Esophagus muscularis mucosa (tissue), 3 donors: ENCODE results near the gene CAPN8.

Experiments used
- CTCF ChIP-seq, 3 experiments: fragments of 200-600 bp in 2 of 3; fragments of 450-650 bp in 1 of 3; sonication (generic) in 2 of 3; IDR thresholded peaks; one replicate each; pipeline ENCODE4 v1.5.1; 2017 to 2019; ENCODE audit warnings: antibody characterized with exemption in 3 of 3, mild to moderate bottlenecking in 2 of 3, moderate library complexity in 1 of 3
- POLR2A ChIP-seq: fragments of 450-650 bp; IDR thresholded peaks from one replicate; pipeline ENCODE4 v1.6.1; 2017; ENCODE audit warnings: antibody characterized with exemption, moderate library complexity, mild to moderate bottlenecking, low read depth
- POLR2AphosphoS5 ChIP-seq, 2 donors: sonication (generic); formaldehyde crosslinking; IDR thresholded peaks; one replicate each; pipeline ENCODE4 v1.6.1; 2017; ENCODE audit warnings: antibody characterized with exemption in 2 of 2

GRCh38 chr1:223682502-223682901 is 17.0 kb upstream of the CAPN8 start:
- TF ChIP-seq CTCF (IDR thresholded peaks at IDR 0.05), result no peak
- no peak for TF ChIP-seq POLR2A
- TF ChIP-seq POLR2AphosphoS5 (IDR thresholded peaks at IDR 0.05), result no peak
